Fibroblast of skin of left quadriceps (primary cell): ENCODE results near the gene ELL2.
"Not testable (repeated sequence)": the region's sequence is repeated elsewhere in the genome, so short reads cannot be mapped to it uniquely, and the experiment has no call there.

Experiments used
- DNase-seq, 2 experiments: peaks; one replicate each; pipeline ENCODE4 v3.0.0-alpha.2; 2013; ENCODE audit warnings: low read depth in 2 of 2

ELL2 gene

DNA sequence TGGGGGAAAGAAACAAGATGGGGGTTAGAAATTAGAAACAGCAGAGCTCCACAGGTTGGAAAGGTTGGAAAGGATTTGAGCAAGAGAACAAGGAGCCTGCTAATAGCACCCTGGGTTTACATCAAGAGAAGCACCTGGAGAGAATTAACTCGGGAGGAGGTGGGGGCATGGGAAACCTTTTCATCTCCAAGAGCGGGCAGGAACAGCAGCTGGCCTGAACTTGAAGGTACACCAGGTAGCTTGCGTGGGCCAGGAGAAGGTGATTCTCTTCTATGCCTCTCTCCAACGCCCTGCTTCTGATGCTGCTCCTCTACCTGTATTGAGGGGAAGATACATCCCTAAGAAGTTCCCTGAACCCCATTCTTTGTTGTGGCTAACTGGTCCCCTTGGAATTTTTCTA lies 102.0 kb downstream of the ELL2 start:
- DNase-seq, result no peak

DNA sequence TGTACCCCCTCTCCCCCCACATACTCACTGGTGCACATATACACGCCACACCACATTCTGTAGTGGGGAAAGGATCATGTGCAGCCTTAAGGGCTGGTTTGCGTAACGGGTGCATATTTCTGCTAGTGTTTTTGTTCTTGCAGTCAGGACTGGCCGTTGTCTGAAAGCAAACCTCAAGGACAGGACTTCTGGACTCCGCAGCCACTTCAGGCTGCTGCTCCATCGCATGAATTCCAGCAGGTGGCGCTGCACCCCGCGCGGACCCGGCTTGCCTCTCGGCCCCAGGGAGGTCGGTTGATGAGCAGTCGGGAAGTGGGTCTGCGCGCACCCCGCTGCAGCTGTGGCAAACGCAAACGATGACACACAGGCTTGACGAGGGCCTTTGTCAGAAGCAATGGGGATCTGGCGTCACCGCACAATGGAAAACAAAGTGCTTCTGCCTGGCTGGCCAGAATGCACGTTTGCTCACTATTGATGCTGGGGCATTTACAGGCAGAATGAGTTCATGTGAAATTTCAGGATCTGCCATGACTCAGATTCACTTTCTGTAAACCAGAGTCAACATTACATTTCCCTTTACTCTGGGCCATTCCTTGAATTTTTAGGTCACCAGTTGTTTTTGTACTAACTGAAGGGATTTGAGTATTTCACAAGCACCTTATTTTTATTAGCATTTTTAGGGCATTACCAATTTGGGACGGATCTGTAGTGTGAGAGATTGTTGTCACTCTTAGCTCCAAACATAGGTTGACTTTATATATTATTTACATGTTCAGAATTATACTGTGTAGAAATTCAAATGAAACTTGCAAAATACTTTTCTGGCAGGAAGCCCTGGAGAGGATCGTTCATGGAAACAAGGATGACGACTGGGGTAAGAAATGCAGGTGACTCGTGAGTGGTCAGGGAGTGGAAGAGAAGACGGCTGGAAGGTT lies 102.7 kb downstream of the ELL2 start:
- DNase-seq, result peak; percentile 93

DNA sequence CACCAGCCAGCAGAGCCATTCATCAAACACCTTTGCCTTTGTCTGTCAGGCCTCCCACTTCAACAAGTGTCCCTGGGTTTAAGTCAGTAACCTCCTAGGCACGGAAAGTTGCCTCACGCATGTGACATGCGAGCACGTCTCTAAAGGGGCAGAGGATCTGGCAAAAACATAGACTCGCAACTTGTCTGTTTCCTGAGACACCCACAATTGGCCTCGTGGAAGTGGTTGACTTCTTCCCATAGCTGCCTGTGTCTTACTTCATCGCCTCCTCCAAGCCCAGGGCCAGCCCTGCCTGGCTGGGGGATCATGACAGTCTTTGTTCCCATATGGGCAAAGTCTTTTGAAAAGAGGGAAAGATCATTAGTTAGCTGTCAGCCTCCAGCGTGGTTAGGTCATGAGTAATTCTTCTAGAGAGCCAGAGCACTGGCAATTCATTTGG lies 103.6 kb downstream of the ELL2 start:
- DNase-seq, result peak; percentile 75 to 77

DNA sequence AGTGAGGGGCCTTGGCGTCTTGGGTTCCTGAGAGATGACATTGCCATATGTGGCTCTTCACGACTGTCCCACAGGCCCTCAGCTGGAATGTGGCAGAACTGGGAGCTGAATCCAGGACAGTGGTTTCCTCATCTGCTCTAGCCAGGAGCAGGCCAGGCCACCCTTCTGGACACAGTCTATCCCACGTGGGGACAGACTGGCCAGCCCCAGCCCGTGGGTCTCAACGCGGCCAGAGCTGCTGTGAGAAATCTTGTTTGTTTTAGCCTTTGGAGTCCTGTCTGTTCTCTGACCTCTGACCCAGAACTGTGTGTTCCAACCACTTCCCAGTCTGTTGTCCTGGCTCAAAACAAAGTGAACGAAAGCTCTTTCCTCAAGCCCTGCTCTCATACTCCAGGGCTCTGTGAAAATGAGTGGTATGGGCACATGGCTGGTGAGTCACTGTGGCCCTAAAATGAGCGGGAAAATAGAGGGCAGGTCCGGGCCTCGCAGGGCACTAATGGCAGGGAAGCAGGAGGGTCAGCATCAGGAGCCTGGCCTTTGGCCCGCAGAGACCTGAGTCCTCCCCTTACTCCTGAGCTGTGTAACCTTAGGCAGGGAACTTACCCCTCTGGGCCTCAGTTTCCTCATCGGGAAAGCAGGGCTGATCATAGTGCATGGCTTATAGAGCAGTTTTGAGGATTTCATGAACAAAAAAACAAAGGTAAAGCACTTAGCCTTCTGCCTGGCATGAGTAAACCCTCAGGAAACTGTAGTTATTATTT lies 104.3 kb downstream of the ELL2 start:
- no peak for DNase-seq

DNA sequence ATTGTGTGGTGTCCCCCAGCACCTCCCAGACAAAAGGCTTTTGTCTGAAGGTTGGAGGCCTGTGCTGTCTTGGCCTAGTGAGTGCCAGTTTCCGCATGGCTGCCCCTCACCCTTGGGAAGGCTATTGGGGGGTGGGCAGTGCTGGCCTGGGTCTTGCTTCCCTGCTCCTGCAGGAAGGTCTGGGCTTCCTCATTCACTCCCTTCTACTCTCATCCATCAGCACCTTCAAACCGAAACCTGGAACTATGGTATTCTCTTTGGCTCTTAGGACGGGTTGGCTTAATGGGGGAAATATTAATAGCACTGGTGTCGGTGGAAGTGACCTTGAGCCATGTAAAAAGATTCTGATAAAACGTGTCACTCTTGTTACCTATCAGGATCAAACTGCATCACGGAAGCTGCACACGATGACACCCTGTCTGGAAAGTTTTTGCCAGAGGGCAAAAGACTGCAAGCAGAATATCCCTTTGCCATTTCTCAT lies 105.1 kb downstream of the ELL2 start:
- DNase-seq, result no peak

DNA sequence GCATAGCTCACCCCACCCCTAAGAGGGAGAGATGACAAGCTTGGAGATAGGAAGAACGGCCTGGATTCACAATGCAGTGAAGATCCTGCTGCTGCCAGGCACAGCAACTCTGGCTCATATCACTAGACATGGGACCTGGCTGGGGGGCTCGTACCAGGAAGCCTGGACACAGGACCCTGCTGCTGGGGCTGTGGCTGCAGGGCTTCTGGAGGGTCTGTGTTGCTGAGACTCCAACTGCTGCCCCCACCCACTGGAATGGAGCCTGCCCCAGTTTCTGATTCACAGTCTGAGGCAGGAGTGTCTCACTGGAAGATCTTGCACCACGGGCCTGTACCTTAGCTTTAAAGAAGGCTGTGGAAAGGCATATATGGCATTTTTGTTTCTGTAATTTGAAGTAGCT lies 108.2 kb downstream of the ELL2 start:
- DNase-seq, result no peak

DNA sequence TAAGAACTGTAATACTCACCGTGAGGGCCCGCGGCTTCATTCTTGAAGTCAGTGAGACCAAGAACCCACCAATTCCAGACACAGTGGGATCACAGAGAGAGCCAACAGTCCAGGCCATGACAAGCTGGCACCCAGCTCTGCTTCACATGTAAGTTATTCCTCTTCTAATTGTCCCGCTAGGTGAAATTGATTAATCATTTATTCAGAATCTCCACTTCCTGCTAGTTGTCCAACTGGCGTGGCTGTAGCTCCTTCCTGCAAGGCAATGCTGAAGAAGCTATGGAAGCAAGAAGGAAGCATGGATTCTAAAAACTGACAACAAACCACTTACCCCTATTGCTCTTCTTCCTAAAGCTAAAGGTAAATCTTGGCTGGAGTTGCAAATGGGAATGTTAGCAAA lies 109.1 kb downstream of the ELL2 start:
- no peak for DNase-seq

DNA sequence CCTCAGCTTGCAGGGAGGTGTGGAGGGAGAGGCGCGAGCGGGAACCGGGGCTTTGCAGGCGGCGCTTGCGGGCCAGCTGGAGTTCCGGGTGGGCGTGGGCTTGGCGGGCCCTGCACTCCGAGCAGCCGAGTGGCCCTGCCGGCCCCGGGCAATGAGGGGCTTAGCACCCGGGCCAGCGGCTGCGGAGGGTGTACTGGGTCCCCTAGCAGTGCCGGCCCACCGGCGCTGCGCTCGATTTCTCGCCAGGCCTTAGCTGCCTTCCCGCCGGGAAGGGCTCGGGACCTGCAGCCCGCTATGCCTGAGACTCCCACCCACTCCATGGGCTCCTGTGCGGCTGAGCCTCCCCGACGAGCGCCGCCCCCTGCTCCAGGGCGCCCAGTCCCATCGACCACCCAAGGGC lies 110.5 kb downstream of the ELL2 start:
- not testable (repeated sequence) for DNase-seq

DNA sequence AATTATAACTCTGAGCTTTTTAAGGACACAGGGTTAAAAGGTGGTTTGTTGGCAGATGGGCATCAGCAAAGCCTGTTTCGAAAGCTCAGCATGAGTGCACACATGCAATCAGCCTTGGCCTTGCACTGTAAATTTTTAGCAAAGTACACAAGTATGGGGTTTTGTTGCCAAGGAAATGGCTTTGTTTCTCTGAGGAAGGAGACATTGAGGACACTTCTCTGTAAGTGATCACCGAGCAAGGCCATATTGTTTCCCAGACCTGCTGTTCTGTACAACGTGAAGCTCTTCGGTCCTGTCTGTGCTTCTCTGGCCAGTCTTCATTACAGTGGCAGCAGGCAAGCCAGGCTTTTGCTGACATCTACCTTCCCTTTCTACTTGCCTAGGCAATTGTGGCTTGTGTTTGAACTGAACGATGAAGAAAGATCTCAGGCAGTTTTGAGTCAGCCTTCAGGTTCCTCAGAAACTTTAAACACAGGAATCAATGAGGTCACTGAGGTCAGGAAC lies 111.2 kb downstream of the ELL2 start:
- DNase-seq, result no peak

DNA sequence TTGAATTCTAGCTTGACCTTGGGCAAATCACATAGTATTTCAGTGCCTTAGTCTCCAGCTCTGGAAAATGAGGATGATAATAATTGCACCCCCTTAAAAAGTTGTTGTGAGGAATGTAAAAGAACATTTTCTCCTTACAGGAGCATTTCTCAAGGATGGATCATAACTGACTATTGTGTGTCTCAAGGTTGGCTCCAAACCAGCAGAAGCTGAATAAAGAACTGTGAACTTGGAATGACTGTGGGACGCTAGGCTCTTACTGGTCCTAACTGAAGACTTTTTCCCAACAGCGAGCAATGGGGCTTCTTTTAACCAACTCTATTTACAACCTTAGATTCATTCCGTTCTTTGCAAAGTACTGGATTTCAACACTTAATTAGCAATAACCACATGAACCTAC lies 113.0 kb downstream of the ELL2 start:
- DNase-seq, result no peak

DNA sequence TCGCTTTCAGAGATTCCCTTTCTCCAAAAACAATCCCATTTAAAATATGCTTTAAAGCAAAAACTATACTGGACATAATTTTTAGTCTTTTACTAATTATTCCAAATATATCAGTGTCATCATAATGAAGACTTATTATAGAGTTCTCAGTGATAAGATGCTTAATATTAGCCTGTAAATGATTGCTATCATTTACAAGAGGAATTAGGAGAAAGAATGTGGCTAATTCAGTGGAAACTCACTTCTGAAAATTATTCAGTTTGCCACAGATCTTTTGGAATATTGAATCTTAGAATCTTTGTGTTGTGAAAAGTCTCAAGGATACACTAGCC lies 114.4 kb downstream of the ELL2 start:
- DNase-seq, result no peak

DNA sequence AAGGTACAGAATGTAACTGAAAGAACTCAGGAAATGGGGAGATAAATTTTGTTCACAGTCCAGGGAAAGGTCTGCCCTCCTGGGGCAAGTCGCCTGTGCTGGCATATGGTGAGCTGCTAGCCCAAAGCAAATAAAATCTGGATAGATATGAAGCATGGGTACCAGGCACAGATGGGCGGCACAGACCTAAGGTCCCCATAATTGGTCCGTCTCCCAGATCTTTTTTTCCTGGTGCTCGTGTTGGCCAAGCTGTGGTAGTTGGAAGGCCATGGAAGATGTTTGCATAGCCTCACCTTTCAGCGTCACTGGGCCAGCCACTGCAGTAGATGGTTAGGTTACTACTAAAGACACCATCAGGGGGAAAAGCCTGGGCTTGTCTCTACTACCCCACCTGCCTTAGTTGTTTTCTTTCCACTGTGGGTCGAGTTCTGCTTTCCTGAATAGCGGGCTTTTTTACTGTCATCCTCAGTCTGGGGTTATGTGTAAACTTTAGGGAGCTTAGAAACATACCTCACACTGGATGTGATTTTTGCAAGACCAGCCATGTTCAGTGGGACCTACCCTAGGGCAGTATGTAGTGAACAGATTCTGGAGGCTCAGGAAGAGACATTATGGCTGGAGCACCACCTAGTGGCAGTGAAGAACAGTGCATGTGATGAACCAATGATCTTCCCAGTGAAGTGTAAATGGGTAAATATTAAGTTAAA lies 114.9 kb downstream of the ELL2 start:
- DNase-seq, result peak in 1 of 2 experiments; percentile 55

DNA sequence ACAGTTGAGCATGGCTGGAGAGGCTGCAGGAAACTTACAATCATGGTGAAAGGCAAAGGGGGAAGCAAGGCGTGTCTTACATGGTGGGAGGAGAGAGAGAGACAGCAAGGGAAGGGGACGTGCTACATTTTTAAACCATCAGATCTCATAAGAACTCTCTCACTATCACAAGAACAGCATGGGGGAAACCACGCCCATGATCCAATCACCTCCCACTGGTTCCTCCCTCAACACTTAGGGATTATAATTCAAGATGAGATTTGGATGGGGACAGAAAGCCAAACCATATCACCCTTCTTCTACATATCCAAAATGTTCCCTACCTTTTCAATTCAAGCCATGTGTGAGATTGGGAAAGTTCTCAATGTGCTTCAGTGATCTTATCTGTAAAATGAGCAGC lies 116.3 kb downstream of the ELL2 start:
- DNase-seq, result no peak

DNA sequence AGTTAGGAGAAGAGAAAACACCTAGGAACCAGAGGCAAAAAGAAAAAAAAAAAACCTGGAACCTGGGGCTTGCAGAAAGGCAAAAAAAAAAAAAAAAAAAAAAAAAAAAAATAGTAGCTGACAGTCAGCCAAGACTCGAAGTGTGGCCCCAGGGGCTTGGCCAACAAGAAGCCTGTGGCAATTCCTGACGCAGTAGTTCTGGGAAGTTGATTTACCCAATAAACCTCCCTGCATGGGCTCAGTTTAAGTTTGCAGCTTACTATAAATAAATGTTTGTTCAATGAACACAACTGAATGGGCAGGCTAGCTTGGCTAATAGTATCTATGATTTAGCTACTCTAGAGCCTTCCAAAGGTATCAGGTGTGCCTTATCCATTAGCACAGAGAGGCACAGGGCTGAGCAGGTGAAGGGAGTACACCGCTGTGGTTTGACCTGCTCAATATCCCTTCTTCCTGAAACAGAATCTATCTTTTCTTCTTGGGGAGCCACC lies 117.9 kb downstream of the ELL2 start:
- DNase-seq, result no peak

DNA sequence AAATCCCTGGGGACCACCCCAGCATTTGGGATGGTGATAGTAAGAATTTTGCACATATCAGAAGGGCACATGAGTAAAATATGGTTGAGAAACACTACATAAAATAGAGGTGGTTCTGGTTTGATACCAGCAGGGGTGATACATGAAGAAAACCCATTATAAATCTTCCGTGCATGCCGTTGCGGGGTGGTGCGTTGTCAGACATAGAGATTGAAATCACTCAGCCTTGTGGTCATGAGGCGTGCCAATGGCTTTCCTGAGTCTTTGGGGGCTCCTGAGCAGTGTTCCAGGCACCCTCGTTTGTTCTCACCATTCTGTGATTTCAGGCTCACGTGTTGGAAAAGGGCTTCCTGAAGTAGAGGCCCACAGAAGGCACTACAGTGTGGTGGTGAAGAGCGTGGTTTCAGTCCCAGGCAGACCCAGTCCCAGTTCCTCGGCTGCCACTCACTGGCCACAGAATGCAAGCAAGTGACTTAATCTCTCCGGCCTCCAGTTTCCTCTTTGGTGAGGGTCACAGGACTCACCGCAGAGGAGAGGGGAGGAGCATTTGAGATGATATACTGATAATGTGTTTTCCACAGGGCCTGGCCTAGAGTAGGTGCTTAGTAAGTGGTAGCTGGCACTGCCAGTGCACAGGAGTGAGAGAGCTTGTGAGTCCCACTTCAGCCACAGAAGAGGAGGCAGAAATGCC lies 118.7 kb downstream of the ELL2 start:
- DNase-seq, result no peak

DNA sequence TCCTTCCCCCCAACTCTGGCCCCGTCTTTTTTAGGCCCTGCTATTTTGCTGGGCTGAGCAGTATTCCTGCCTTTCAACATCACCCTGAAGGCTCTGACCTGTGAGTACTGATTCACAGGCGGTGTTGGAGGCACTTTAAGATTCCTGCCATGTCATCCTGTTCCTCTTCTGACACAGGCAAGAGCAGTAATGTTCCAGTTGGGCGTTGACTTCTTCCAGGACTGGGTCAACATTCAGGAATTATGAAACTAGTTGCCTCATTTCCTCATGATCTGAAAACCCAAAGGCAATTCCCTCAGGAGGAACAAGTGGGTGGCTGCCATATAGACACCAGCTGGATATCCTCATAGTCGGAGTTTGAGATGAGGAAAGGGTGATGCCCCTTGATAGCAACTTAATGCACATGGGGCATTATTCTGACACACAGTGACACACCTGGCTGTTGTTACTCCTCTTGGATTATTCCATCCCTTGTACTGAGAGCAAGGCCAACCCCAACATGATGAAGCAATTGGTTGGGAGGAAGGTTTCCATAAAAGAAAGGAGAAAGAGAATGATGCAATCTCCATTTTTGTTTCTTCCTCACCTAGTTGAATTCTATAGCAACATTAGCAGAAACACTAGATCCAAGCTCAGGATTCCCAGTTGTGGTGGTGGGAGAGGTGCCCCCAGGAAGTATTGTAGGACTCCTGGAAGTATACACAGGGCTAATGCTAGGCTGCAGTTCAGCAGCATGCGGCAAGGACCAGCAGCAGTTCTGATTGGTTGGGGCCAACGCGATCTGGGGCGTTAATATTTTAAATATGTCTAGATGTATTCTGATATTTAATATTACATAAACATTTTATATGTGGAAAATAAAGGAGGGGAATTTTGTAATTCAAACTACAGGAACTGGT lies 119.5 kb downstream of the ELL2 start:
- DNase-seq, result no peak

DNA sequence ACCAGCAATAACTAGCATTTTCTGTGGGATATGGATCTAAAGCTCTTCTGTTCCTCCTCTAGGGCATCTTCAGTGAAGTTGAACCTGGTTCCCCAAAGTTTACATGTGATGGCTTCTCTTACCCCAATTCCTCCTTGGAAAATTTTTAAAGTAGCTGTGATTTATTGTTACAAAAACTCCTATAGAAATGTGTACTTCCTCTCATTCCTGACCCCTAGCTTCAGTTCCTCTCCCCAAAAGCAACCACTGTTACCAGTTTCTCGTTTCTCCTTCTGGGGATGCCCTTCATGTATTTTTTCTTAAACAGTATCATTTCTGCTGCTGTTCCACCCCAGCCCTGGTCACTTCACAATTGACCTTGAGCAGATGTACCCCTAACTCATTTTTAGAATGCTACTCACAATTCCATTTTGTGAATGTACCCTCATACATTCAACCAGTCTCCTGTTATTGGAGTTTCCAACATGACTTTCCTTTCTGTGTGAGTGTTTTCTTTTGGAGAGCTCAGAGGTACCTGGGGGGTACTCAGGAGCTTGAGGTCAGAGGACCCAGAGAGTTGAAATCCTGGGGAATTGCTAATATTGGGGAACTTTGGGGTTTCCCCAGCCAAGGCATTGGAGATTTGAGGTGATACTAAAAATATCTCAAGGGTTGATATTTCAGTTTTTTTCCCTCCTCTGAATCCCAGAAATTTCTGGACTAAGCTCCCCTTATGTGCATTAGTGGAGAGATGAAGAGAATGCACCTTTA lies 120.5 kb downstream of the ELL2 start:
- DNase-seq, result no peak

DNA sequence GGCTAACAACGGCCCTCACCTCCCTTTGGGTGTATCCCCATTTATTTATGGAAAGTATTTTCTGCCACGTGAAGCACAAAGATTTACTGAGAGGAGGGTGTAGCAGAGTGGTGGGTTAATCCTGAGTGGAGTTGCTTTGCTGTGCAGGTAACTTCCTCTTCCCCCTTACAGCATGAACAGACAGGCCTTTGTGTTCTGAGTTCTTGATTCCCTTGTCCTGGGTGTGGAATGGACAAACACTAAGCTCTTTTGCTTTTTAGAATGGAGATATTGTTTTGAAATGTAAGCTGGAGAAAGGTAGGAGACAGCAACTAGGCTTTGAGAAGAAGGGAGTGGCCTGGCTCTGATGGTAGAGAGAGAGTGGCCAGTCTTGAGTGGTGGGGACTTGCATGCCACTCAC lies 122.0 kb downstream of the ELL2 start:
- no peak for DNase-seq

DNA sequence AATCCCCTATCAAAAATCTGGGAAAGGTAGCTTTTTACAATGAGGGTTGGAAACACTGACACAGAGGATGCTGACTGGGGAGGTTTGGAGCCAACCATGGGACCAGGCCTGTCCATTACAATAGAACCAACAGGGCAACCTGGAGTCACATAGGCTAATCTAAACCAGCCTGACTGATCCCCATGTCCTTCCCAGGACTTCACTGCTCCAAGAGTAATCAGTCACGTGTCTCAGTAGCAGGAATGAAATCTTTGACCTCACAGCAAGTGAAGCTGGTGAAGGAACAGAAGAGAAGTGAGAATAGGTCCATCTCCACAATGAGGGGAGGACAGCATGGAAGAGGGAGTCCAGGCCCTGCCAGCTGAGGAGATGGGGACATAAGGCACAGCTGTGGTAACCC lies 123.1 kb downstream of the ELL2 start:
- no peak for DNase-seq
